HG02642 (cell line): ENCODE measurements around the gene STX1A.
"Not testable (repeated sequence)": the region's sequence is repeated elsewhere in the genome, so short reads cannot be mapped to it uniquely, and the experiment has no call there.

ENCODE experiments used
- ATAC-seq: cut with Tn5 transposase; IDR thresholded peaks from one replicate; pipeline ENCODE4 v1.9.1; 2021; ENCODE audit warnings: mild to moderate bottlenecking; ENCODE audit not compliant: unreplicated experiment, poor library complexity

Gene STX1A

GRCh38 chr7:73660594-73660993 is 58.9 kb downstream of the STX1A start:
- not testable (repeated sequence) for ATAC-seq

- no peak for ATAC-seq
These were observed 59.5 kb downstream of the STX1A start for GRCh38 chr7:73659983-73660382.

- not testable (repeated sequence) for ATAC-seq
These were observed 64.2 kb downstream of the STX1A start for GRCh38 chr7:73655309-73655708.

GRCh38 chr7:73652541-73652949 is 66.9 kb downstream of the STX1A start:
- no peak for ATAC-seq

- no peak for ATAC-seq
These were observed 68.9 kb downstream of the STX1A start for GRCh38 chr7:73650524-73650923.

GRCh38 chr7:73649576-73649975 is 69.9 kb downstream of the STX1A start:
- no peak for ATAC-seq
